Activated CD4-positive, alpha-beta T cell treated with anti-CD3 and anti-CD28 coated beads, Interleukin-2, amount 10 ng/mL, durations not matched to agents 24 days and 14 days (primary cell): Measurements from ENCODE around the gene RAP1A. TPM values are rescaled to one million over a fixed set of nuclear protein-coding genes. Genes with fewer than 3 reads are reported as not detected.

Experiments
- DNase-seq: peaks from one replicate; pipeline ENCODE4 v3.0.0; 2022
- H3K27ac Mint-ChIP-seq: one replicate; pipeline ENCODE4 v1.8.0; 2022; ENCODE audit warnings: mild to moderate bottlenecking, mixed read lengths
- H3K27me3 Mint-ChIP-seq: one replicate; pipeline ENCODE4 v1.8.0; 2022; ENCODE audit warnings: mixed read lengths
- H3K36me3 Mint-ChIP-seq: one replicate; pipeline ENCODE4 v1.8.0; 2022; ENCODE audit warnings: low read depth, mild to moderate bottlenecking, mixed read lengths
- H3K4me1 Mint-ChIP-seq: one replicate; pipeline ENCODE4 v1.8.0; 2021; ENCODE audit warnings: mixed read lengths
- H3K4me3 Mint-ChIP-seq: one replicate; pipeline ENCODE4 v1.8.0; 2022; ENCODE audit warnings: mild to moderate bottlenecking, moderate library complexity, mixed read lengths
- H3K9me3 Mint-ChIP-seq: one replicate; pipeline ENCODE4 v1.8.0; 2021; ENCODE audit warnings: mixed read lengths
- intact Hi-C: fragments of 100-400 bp; cut with micrococcal nuclease; formaldehyde crosslinking; loops from one replicate; pipeline ENCODE4 v1.15.1; 2023
- total RNA-seq: library from RNA; stranded (reverse); gene quantifications from 2 replicates; pipeline ENCODE4 v1.2.3, GENCODE V29; 2022

The RAP1A gene
- total RNA-seq: 306 and 307 TPM in 2 replicates

GRCh38 chr1:111619635-111620440 is at the start of gene RAP1A:
RAP1A (plus strand) TSS chr1:111619789; CDS start chr1:111691361, 71,572 bp downstream.
- DNase-seq: peak; percentile 97
- H3K4me1 Mint-ChIP-seq: peaks cover 66% of the 10 kb centered on the region
- peaks cover 46% of the 10 kb centered on the region for H3K36me3 Mint-ChIP-seq
- peak within 1 kb of the TSS; percentile 99 for H3K4me3 Mint-ChIP-seq
- H3K27ac Mint-ChIP-seq: peak within 1 kb of the TSS; percentile 93
- intact Hi-C loops: loop anchor here (1.0 to 10.0 kb wide), 6 partner anchors 28 to 745 kb away; partner anchors contain the start of genes CD53, CEPT1, DDX20 and DRAM2
- peaks cover 5% of the 10 kb centered on the region for H3K9me3 Mint-ChIP-seq
- no peaks in the 10 kb centered on the region for H3K27me3 Mint-ChIP-seq

GRCh38 chr1:111569913-111570312 is 49.7 kb upstream of the RAP1A start:
- H3K4me1 Mint-ChIP-seq: peaks cover 19% of the 10 kb centered on the region
- peaks cover 12% of the 10 kb centered on the region for H3K9me3 Mint-ChIP-seq
- DNase-seq: peak; percentile 44
- no peak overlapping the region for H3K27ac Mint-ChIP-seq
- H3K27me3 Mint-ChIP-seq: no peaks in the 10 kb centered on the region
- H3K4me3 Mint-ChIP-seq: no peak overlapping the region
- peaks cover 3% of the 10 kb centered on the region for H3K36me3 Mint-ChIP-seq
- intact Hi-C loops: loop anchor here (5.0 kb wide), 1 partner anchor 538 kb away; no protein-coding TSS in a partner anchor

- Mint-ChIP-seq H3K4me3 (no peak overlapping the region), H3K27ac (peak overlapping the region; percentile 4), H3K4me1 (peaks cover 19% of the 10 kb centered on the region), H3K9me3 (peaks cover 10% of the 10 kb centered on the region), H3K36me3 (peaks cover 3% of the 10 kb centered on the region), H3K27me3 (no peaks in the 10 kb centered on the region)
- DNase-seq: peak; percentile 73
- intact Hi-C loops: loop anchor here (1.0 to 5.0 kb wide), 2 partner anchors 16 to 538 kb away; no protein-coding TSS in a partner anchor
These were observed 48.8 kb upstream of the RAP1A start for GRCh38 chr1:111570781-111571181.

DNA sequence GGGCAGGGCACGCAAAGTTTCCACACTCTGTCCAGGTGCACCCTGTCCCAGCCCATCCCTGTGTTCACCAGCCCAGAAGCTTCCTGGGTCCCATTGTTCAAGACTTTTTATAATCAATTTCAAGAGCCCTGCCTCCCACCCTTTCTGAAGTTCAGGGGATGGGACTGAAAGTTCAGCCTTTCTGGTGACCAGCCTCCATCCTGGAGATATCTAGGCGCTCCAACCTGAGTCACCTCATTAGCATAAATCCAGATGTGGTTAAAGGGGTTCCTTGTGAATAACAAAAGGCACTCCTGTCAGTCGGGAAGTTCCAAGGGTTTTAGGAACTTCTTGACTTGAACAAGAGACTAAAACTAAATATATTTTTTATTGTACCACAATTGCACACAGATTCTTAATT is 48.4 kb upstream of the RAP1A start:
- H3K9me3 Mint-ChIP-seq: peaks cover 10% of the 10 kb centered on the region

DNA sequence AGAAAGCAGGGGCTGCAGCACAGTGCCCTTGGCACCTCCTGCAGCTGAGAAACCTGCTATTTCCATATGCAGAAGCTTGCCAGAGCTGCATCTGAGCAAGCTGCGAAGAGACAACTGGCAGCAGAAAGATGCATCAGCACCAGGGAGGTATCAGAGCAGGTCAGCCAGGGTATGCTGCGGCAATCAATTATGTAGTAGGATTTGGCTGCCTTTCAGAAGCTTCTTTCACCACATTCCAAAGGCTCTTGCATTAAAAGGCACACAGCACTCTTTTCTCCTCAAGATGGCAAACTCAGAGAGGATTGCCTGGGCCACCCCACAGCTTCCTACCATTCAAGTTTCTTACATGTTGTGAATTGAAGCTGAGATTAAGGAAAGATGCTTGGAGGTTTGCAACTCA is 47.6 kb upstream of the RAP1A start:
- peaks cover 18% of the 10 kb centered on the region for H3K4me1 Mint-ChIP-seq
- H3K27me3 Mint-ChIP-seq: no peaks in the 10 kb centered on the region
- H3K36me3 Mint-ChIP-seq: peaks cover 1% of the 10 kb centered on the region
- intact Hi-C loops: loop anchor here (1.0 to 5.0 kb wide), 2 partner anchors 14 to 540 kb away; no protein-coding TSS in a partner anchor
- H3K4me3 Mint-ChIP-seq: no peak overlapping the region
- peaks cover 8% of the 10 kb centered on the region for H3K9me3 Mint-ChIP-seq
- no peak overlapping the region for H3K27ac Mint-ChIP-seq
- no peak for DNase-seq

More for the DNA sequence above, 48.4 kb upstream of the RAP1A start:
- H3K27ac Mint-ChIP-seq: no peak overlapping the region
- peaks cover 3% of the 10 kb centered on the region for H3K36me3 Mint-ChIP-seq
- H3K27me3 Mint-ChIP-seq: no peaks in the 10 kb centered on the region
- H3K4me3 Mint-ChIP-seq: no peak overlapping the region
- DNase-seq: no peak
- intact Hi-C loops: loop anchor here (1.0 to 5.0 kb wide), 2 partner anchors 15 to 539 kb away; no protein-coding TSS in a partner anchor
- H3K4me1 Mint-ChIP-seq: peaks cover 19% of the 10 kb centered on the region

GRCh38 chr1:111576547-111576946 is 43.0 kb upstream of the RAP1A start:
- no peaks in the 10 kb centered on the region for H3K27me3 Mint-ChIP-seq
- H3K4me3 Mint-ChIP-seq: no peak overlapping the region
- no peak for DNase-seq
- H3K27ac Mint-ChIP-seq: no peak overlapping the region
- peaks cover 4% of the 10 kb centered on the region for H3K9me3 Mint-ChIP-seq
- peaks cover 2% of the 10 kb centered on the region for H3K36me3 Mint-ChIP-seq
- intact Hi-C loops: no loop called here
- peaks cover 5% of the 10 kb centered on the region for H3K4me1 Mint-ChIP-seq

GRCh38 chr1:111577814-111578213 is 41.8 kb upstream of the RAP1A start:
- Mint-ChIP-seq H3K36me3 (peaks cover 2% of the 10 kb centered on the region), H3K4me3 (no peak overlapping the region), H3K4me1 (peaks cover 7% of the 10 kb centered on the region), H3K9me3 (peaks cover 8% of the 10 kb centered on the region), H3K27me3 (no peaks in the 10 kb centered on the region), H3K27ac (no peak overlapping the region)
- no peak for DNase-seq
- intact Hi-C loops: no loop called here

GRCh38 chr1:111581166-111581565 is 38.4 kb upstream of the RAP1A start:
- intact Hi-C loops: no loop called here
- Mint-ChIP-seq H3K27me3 (no peaks in the 10 kb centered on the region), H3K27ac (no peak overlapping the region), H3K4me3 (no peak overlapping the region), H3K9me3 (peaks cover 8% of the 10 kb centered on the region), H3K36me3 (peaks cover 2% of the 10 kb centered on the region), H3K4me1 (peaks cover 8% of the 10 kb centered on the region)
- no peak for DNase-seq

DNA sequence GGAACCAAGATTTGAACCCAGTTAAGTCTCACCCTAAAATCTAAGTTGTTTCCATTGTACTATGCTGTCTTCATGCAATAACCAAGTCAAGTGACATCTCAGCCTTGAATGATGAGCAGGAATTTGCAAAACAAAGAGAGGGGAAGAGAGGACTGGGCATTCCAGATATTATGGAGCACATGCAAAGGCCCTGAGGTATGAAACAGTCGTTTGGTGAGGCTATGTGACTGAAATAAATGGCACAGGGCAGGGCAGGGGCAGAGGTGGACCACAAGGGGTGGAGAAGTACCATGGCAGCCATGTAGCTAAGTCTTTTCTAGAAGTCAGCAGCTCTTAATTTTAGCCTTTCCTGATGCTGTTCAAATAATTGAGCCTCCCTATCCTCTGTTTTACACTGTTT is 37.6 kb upstream of the RAP1A start:
- H3K36me3 Mint-ChIP-seq: peaks cover 2% of the 10 kb centered on the region
- DNase-seq: no peak
- intact Hi-C loops: no loop called here
- H3K9me3 Mint-ChIP-seq: peaks cover 8% of the 10 kb centered on the region
- H3K27me3 Mint-ChIP-seq: no peaks in the 10 kb centered on the region
- no peak overlapping the region for H3K4me3 Mint-ChIP-seq
- peaks cover 8% of the 10 kb centered on the region for H3K4me1 Mint-ChIP-seq
- H3K27ac Mint-ChIP-seq: no peak overlapping the region

DNA sequence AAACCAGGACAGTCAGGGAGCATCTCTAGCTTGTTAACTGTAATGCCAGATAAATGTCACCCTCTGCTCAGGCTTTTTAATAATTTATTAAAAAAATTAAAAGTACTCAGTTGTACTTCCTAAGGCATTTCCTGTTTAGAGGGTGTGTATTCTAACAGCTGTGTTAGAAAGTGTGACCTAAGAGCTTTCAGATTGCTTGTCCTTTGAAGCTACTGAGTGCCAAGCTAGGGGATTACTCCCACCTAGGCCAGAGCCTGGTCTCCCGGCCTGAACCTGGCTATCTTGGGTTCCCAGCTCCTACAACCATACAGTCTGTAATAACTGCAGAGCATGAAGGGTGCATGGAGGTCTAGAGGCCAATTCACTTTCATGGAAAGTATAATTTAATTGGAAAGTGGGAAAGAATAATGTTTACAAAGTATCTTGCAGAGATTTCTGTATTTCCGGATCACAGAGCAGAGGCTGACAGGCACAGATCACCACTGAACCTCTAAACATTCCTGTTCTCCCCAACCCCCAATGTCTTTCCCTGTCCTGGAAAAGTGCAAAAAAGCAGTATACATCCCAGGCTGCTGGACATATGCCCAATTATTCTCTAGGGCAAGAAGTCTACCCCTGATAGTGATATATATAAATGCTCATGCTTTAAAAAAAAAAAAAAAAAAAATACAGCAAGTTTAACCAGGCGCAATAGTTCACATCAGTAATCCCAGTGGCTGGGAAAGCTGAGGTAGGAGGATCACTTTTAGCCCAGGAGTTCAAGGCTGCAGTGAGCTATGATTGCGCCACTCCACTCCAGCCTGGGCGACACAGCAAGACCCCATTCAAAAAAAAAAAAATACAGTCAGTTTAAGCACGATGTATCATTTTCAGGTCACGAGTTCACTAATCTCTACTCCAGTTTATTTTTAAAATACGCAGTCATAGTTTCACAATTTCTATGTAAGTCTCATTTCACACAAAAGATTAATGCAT is 36.7 kb upstream of the RAP1A start:
- no peak overlapping the region for H3K4me3 Mint-ChIP-seq
- intact Hi-C loops: no loop called here
- no peak for DNase-seq
- peaks cover 2% of the 10 kb centered on the region for H3K36me3 Mint-ChIP-seq
- H3K9me3 Mint-ChIP-seq: peaks cover 8% of the 10 kb centered on the region
- no peak overlapping the region for H3K27ac Mint-ChIP-seq
- H3K4me1 Mint-ChIP-seq: peaks cover 8% of the 10 kb centered on the region
- H3K27me3 Mint-ChIP-seq: no peaks in the 10 kb centered on the region

DNA sequence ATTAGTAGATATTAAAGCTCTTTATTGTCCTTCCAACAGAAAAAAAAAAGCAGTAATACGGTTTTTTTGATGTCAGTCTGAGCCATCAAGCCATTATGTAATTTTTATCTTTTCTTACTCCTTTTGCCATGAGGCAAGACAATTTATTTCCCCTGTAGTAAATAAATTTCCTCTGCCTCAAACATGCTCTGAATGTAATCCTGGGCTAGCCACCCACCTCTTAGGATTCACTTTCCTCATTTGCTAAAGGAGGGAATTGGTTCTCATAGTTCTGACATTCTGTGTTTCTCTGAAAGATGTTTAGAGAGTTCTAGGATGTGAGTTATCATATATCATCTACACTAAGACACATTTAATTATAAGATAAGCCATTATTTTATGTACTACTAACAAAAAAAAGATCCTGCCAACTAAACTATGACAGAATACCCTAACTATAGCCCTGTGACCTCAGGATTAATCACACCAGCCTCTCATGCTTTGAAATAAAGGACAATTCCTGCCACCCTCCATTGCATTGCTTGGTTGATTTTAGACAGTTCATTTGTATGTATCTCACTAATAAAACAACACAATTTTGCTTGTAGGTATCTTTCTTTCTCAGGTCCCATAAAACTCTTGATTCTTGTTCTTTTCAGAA is 34.0 kb upstream of the RAP1A start:
- Mint-ChIP-seq H3K9me3 (peaks cover 4% of the 10 kb centered on the region), H3K27ac (no peak overlapping the region), H3K4me1 (peaks cover 10% of the 10 kb centered on the region), H3K27me3 (no peaks in the 10 kb centered on the region), H3K4me3 (no peak overlapping the region), H3K36me3 (no peaks in the 10 kb centered on the region)
- DNase-seq: no peak
- intact Hi-C loops: loop anchor here (1.0 to 2.0 kb wide), 2 partner anchors 14 to 15 kb away; no protein-coding TSS in a partner anchor

GRCh38 chr1:111586112-111586511 is 33.5 kb upstream of the RAP1A start:
- no peaks in the 10 kb centered on the region for H3K27me3 Mint-ChIP-seq
- intact Hi-C loops: loop anchor here (1.0 to 2.0 kb wide), 2 partner anchors 15 kb away; no protein-coding TSS in a partner anchor
- no peak overlapping the region for H3K27ac Mint-ChIP-seq
- H3K9me3 Mint-ChIP-seq: peaks cover 4% of the 10 kb centered on the region
- DNase-seq: no peak
- H3K36me3 Mint-ChIP-seq: no peaks in the 10 kb centered on the region
- peaks cover 14% of the 10 kb centered on the region for H3K4me1 Mint-ChIP-seq
- H3K4me3 Mint-ChIP-seq: no peak overlapping the region

- Mint-ChIP-seq H3K27ac (no peak overlapping the region), H3K9me3 (no peaks in the 10 kb centered on the region), H3K36me3 (no peaks in the 10 kb centered on the region), H3K27me3 (no peaks in the 10 kb centered on the region), H3K4me3 (no peak overlapping the region), H3K4me1 (peaks cover 24% of the 10 kb centered on the region)
- intact Hi-C loops: loop anchor here (2.0 kb wide), 1 partner anchor 13 kb away; no protein-coding TSS in a partner anchor
- no peak for DNase-seq
These were observed 31.9 kb upstream of the RAP1A start for GRCh38 chr1:111587509-111588174.
